HG03045 (cell line): Measurements from ENCODE around the gene PPARD.
"Not testable (repeated sequence)": the region's sequence is repeated elsewhere in the genome, so short reads cannot be mapped to it uniquely, and the experiment has no call there.

Experiments
- ATAC-seq: cut with Tn5 transposase; IDR thresholded peaks from one replicate; pipeline ENCODE4 v1.9.1; 2021; ENCODE audit warnings: mild to moderate bottlenecking, moderate library complexity; ENCODE audit not compliant: unreplicated experiment

PPARD gene

GRCh38 chr6:35342258-35343091 is at the start of gene PPARD:
Gene PPARD (plus strand): TSS chr6:35342558. CDS start chr6:35411088, 68,530 bp downstream.
- ATAC-seq, result peak; percentile 97

- ATAC-seq, result no peak
These were observed 48.7 kb upstream of the PPARD start for GRCh38 chr6:35293681-35294080.

- no peak for ATAC-seq
These were observed 47.9 kb upstream of the PPARD start for GRCh38 chr6:35294308-35294945.

- ATAC-seq, result no peak
These were observed 47.3 kb upstream of the PPARD start for GRCh38 chr6:35295036-35295435.

- no peak for ATAC-seq
These were observed 46.6 kb upstream of the PPARD start for GRCh38 chr6:35295521-35296315.

- ATAC-seq, result no peak
These were observed 45.3 kb upstream of the PPARD start for GRCh38 chr6:35296931-35297600.

GRCh38 chr6:35297601-35298481 is 44.5 kb upstream of the PPARD start, which contains the start of gene DEF6:
Gene DEF6 (plus strand): TSS chr6:35297818. CDS start chr6:35297857, 39 bp downstream.
- peak; percentile 86 for ATAC-seq

- ATAC-seq, result no peak
These were observed 43.7 kb upstream of the PPARD start for GRCh38 chr6:35298625-35299140.

- ATAC-seq, result no peak
These were observed 42.7 kb upstream of the PPARD start for GRCh38 chr6:35299674-35300073.

- ATAC-seq, result no peak
These were observed 41.5 kb upstream of the PPARD start for GRCh38 chr6:35300848-35301247.

GRCh38 chr6:35302604-35303241 is 39.6 kb upstream of the PPARD start:
- peak; percentile 82 for ATAC-seq

GRCh38 chr6:35304299-35304698 is 38.1 kb upstream of the PPARD start:
- no peak for ATAC-seq

GRCh38 chr6:35305117-35305516 is 37.2 kb upstream of the PPARD start:
- no peak for ATAC-seq

- ATAC-seq, result not testable (repeated sequence)
These were observed 35.2 kb upstream of the PPARD start for GRCh38 chr6:35307138-35307537.

GRCh38 chr6:35308543-35308942 is 33.8 kb upstream of the PPARD start:
- not testable (repeated sequence) for ATAC-seq

- ATAC-seq, result no peak
These were observed 32.6 kb upstream of the PPARD start for GRCh38 chr6:35309611-35310264.

- ATAC-seq, result no peak
These were observed 32.0 kb upstream of the PPARD start for GRCh38 chr6:35310265-35310831.

GRCh38 chr6:35311390-35312075 is 30.8 kb upstream of the PPARD start:
- ATAC-seq, result no peak
